Measurements from ENCODE around the gene BLM. TPM values are rescaled to one million over a fixed set of nuclear protein-coding genes. Genes with fewer than 3 reads are reported as not detected.

Gene BLM
- total and polyA plus RNA-seq, 10 of the 15 experiments (the other 5 are each of a cell fraction or from before 2014, with no cell fraction given): 23.0 to 68.4 (median 43.9) TPM

- intact Hi-C loops (cut with micrococcal nuclease; ENCODE audit: unreplicated experiment): no loop called here
Measured at GRCh38 chr15:90720131-90720530, 3.0 kb downstream of the BLM start.

More at GRCh38 chr15:90720131-90720530, 3.0 kb downstream of the BLM start:
- peaks cover 0 to 6% of the 10 kb centered on the region in 2 experiments; a peak in 1 of 4 replicates for H3K36me3 ChIP-seq (ENCODE audit: control insufficient read depth in 2 of 2, insufficient read depth in 2 of 2, low read length in 1 of 2)
- H4K20me1 ChIP-seq (ENCODE audit: control insufficient read depth, insufficient read depth): no peaks in the 10 kb centered on the region
- no TSS peak for BruUV-seq (replicated peaks)
- no peak for DNase-seq (ENCODE audit: low read depth, low spot score)
- in situ Hi-C loops (cut with MboI): no loop called here
- WGBS (ENCODE audit: insufficient coverage, insufficient replicate concordance, low lambda C conversion rate, missing lambda C conversion rate): 50% methylated on average over 2 of the region's 2 CpGs
- H3K4me2 ChIP-seq (ENCODE audit: control insufficient read depth, insufficient read depth): peak overlapping the region; percentile 63
- POLR2A ChIA-PET: interaction anchor here (1.0 to 1.2 kb wide), 3 partner anchors 10 to 211 kb away, joined by 3 read pairs; no protein-coding TSS in a partner anchor
- no peak overlapping the region for H2AFZ ChIP-seq (ENCODE audit: control insufficient read depth, low read depth, low read length)
- TF ChIP-seq EED (IDR thresholded peaks at IDR 0.05; ENCODE audit: low read depth) (no peak), ASH2L (IDR thresholded peaks at IDR 0.05; ENCODE audit: borderline replicate concordance, low read depth) (no peak), IRF3 (IDR thresholded peaks at IDR 0.05) (no peak), ZBTB11 (CRISPR knock-in tag; IDR thresholded peaks at IDR 0.05) (no peak), IKZF1 (conservative IDR thresholded peaks at IDR 0.05) (no peak), ATF3 (IDR thresholded peaks at IDR 0.05; ENCODE audit: borderline replicate concordance, extremely low read depth, low read depth, low read length) (no peak), RAD51 (IDR thresholded peaks at IDR 0.05) (no peak), POLR2A (IDR thresholded peaks at IDR 0.05; ENCODE audit: low read depth, low read length) (no peak), ATF2 (IDR thresholded peaks at IDR 0.05; ENCODE audit: low read length) (no peak), PBX3 (IDR thresholded peaks at IDR 0.05; ENCODE audit: insufficient replicate concordance, low read depth, low read length) (no peak), SMAD1 (IDR thresholded peaks at IDR 0.05; ENCODE audit: low read depth, partially characterized antibody) (no peak), LARP7 (IDR thresholded peaks at IDR 0.05) (no peak)
- H3K9ac ChIP-seq (ENCODE audit: control insufficient read depth, insufficient read depth, low read length): no peak overlapping the region
- ATAC-seq: no peak
- no peaks in the 10 kb centered on the region; the same call in 2 of the 3 replicates for H3K9me3 ChIP-seq (replicated peaks; ENCODE audit: control insufficient read depth, insufficient read depth, low read length)
- SMC1A ChIA-PET (ENCODE audit: uncharacterized antibody, unreplicated experiment): interaction anchor here (0.8 to 1.3 kb wide), 5 partner anchors 19 to 113 kb away, joined by 3 to 5 read pairs (median 4); no protein-coding TSS in a partner anchor
- H3K27ac ChIP-seq (ENCODE audit: control insufficient read depth, insufficient read depth): no peak overlapping the region
- H3K4me1 ChIP-seq (ENCODE audit: control insufficient read depth, insufficient read depth, low read length): peaks cover under 1% of the 10 kb centered on the region
- H3K79me2 ChIP-seq (ENCODE audit: control insufficient read depth, insufficient read depth, low read length): peaks cover 51% of the 10 kb centered on the region
- RAD21 ChIA-PET (ENCODE audit: unreplicated experiment): interaction anchor here (0.5 to 1.0 kb wide), 2 partner anchors 184 to 332 kb away, joined by 3 read pairs; partner anchors contain the start of gene MAN2A2
- H3K4me3 ChIP-seq: peak overlapping the region; percentile 3; the same call in 1 of the 2 replicates
- no peak for FAIRE-seq
- H3K27me3 ChIP-seq (replicated peaks in 1 of 2; ENCODE audit: control insufficient read depth in 2 of 2, insufficient read depth in 2 of 2, low read length in 1 of 2): no peaks in the 10 kb centered on the region
- CTCF ChIA-PET: interaction anchor here (0.6 to 5.1 kb wide), 8 partner anchors 15 to 213 kb away, joined by 3 to 24 read pairs (median 3); partner anchors contain the start of genes HDDC3 and MAN2A2

Measured in GM12878 (cell line).